HG02840 (cell line): ENCODE data around the gene KRTAP10-11.
"Not testable (repeated sequence)": the region's sequence is repeated elsewhere in the genome, so short reads cannot be mapped to it uniquely, and the experiment has no call there.

ENCODE experiments used
- ATAC-seq: cut with Tn5 transposase; IDR thresholded peaks from one replicate; pipeline ENCODE4 v1.9.1; 2021; ENCODE audit warnings: mild to moderate bottlenecking, moderate library complexity, moderate number of reproducible peaks; ENCODE audit not compliant: unreplicated experiment, low FRiP score

Gene KRTAP10-11

DNA sequence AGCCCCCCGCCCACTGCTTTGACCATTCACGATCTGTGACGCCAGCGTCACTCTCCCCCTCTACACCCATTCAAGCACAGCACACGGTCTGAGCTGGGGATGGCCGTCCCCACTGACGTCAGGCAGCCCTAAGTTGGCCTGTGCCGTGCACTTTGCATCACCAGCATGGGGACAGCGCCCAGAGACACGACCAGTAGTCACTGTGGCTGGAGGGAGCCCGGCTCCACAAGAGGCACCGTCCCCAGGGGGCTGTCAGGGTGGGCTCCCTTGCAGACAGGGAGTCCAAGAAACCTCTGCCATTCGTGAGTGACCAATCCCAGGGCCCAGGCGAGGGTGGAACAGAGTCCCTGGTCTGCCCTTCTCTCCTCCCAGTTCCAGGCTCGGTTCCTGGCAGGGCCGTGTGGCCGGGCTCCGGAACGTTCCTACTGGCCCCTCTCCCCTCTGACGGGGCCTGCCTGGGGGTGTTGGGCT, 32.0 kb upstream of the KRTAP10-11 start:
- ATAC-seq: no peak

DNA sequence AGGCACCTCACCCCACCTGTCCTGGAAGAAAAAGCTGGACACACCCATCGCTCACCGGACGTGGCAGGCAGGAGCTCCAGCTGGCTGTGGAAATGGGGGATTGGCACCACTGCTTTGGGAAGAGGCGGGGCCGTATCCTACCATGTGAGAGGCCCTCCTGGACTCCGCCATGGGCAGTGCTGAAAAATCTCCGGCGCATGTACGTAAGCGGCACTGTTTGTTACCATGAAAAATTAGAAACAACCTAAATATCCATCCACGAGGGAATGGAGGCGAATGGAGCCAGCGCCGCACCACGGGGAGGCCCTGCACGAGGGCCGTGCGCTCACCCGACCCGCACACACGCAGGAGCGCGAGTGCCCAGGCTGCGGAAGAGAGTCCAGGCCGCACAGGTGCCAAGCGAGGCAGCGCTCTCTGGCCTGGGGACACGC, 31.2 kb upstream of the KRTAP10-11 start:
- ATAC-seq: no peak

DNA sequence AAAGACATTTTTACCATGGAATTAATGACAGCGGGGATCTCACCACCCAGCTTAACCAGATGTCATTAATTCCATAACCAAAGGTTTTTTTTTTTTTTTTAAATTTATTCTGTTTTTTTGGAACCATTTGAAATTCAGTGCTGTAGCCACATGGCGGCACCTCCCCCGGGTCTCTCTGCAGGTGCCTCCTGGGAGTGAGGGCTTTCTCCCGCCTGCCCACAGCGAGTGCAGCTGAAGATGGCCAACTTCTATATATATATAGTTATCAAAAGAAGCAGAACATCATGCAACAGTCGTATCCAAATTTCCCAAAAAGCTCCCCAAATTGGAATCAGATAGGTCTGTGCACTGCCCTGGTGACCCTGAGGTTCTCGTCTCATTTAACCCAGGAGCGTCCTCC, 30.7 kb upstream of the KRTAP10-11 start:
- no peak for ATAC-seq

DNA sequence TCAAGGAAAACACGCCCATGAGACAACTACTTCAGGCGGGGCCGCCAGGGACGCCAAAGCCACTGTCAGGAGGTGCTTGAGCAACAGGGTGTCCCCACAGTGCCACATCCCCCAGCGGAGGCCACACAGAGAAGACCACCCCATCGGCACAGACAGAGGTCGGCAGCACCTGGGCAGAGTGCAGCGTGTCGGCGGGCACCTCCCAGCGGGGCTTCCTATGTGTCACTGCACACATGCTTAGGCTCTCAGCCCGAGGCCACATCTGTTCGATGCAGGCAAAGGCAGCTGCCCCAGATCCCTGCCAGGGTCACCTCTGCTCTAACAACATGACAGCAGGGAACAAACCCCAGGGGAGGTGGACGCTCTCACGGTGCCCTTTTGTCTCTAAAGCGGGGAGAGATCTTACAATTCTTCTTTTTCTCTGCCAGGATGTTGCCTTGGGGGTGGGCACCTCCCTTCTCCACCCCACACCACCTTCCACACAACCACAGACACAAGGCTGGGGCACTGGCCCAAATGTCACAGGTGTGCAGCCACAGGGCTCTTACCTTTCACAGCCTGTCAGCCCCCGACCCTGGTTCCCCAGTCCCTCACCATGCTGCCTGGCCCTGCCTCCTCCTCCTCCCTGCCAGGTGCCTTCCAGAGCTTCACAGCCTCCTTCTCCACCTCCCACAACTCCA, 30.2 kb upstream of the KRTAP10-11 start:
- no peak for ATAC-seq

DNA sequence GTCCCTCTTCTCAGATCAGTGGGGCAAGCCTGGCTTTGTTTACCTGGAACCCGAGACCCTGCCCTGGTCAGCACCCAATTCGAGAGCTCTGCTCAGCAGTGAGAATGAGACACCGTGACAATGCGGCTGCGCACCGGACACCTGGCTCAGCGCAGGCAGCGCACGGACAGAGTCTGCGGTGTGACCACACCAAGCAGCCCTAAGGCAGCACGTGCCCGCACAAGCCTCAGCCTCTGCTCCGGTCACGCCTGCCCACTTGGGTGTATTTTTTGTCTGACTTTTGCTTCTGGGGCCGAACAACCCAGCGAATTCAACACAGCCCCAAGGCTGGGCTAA, 29.7 kb upstream of the KRTAP10-11 start:
- ATAC-seq: no peak

DNA sequence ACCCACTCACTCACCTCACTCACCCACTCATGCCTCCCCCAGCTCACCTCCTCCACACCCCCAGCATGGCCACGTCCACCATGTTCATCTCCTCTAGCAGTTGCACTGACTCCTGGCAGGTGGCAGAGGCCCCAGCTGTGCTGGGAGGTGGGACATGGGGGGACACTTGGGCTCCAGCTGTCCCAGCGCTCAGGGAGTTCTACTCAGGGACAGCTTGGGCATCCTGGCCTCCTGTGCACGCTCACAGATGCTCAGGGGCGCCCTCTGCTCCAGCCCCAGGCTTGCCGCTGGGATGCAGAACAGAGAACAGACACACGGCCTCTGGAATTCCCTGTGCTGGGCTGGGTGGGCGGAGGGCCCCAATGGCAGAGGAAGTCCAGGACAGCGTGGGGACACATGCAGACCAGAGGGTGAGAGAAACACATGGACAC, 29.1 kb upstream of the KRTAP10-11 start:
- ATAC-seq: no peak

DNA sequence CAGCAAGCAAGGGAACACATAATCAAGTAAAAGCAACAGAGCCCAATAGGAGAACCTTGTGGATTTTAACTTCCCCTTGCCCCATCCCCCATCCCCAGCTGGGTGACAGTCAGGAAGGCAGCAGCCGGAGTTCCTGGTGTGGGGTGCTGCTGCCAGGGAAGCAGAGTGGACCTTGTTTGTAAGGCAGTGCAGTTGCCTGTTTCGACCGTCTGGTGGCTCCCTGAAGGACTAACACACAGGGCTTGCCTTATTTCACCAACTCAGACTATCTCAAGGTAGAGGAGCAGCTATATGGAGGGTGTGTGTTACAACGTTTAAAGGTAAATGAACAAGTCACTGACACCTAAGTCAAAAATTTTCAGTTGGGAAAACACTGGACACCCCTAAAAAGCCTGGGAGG, 27.7 kb upstream of the KRTAP10-11 start:
- no peak for ATAC-seq

DNA sequence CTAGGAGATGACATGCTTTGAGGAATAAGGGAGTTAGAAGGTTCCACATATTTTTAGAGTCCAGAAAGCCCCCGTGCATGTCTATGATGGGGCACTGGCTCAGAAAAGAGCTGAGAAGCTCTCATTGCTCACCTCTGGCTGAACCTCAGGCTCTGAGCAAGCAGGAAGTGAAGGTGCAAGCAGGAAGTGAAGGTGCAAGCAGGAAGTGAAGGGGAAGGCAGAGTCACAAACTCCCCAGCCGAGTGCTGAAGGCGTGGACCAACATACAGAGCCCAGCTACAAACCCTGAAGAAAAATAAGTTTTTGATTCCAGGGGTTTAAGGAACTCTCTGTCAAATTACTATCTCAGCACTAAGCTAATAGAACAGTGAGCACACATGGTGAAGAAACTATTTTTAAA, 27.3 kb upstream of the KRTAP10-11 start:
- ATAC-seq: no peak

DNA sequence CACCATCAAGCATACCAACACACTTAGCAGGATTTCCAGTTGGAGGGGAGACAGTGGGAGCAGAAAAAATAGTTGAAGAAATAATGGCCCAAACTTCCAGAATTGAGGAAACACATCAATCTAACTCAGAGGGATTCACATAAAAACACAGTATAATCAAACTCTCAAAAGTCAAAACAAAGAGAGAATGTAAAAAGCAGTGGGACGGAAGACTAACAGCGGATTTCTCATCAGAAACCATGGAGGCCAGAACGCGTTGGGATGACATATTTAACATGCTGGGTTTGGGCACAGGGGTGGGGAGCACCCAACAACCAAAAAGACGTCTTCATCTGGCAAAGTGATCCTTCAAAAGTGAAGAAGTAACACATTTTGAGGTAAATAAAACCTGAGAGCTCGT, 26.3 kb upstream of the KRTAP10-11 start:
- ATAC-seq: no peak

DNA sequence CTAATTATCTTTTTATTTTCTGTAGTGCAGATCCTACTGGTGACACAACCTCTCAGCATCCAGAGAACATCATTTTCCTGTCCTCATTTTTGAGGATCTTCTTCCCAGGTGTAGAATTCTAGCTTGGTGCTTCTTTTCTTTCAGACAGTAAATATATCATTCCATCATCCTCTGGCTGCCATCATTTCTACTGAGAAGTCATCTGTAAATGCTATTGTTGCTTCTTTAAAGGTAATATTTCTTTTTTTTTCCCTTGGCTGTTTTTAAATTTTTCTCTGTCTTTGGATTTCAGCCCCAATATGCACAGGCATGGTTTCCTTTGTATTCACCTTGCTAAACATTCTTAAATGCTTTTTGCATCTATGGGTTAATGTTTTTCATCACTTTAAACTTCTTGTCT, 22.6 kb upstream of the KRTAP10-11 start:
- ATAC-seq: no peak

DNA sequence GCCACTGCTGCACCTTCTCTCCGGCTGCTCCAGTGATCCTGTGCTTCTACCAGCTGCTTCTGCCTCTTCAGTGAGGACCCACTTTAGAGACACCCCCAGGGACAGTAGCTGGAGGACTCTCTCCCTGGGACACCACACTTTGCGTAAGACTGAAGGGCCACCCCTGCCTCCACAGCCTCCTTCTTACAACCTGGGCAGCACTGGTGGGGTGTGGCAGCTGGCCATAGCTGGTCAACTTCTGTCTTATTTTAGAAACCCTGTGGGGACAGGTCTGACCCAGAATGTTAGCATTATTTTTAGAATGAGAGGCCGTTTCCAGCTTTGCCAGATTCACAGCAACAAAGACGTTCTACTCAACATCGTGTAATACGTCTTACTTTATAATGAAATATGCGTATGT, 20.5 kb upstream of the KRTAP10-11 start:
- no peak for ATAC-seq

DNA sequence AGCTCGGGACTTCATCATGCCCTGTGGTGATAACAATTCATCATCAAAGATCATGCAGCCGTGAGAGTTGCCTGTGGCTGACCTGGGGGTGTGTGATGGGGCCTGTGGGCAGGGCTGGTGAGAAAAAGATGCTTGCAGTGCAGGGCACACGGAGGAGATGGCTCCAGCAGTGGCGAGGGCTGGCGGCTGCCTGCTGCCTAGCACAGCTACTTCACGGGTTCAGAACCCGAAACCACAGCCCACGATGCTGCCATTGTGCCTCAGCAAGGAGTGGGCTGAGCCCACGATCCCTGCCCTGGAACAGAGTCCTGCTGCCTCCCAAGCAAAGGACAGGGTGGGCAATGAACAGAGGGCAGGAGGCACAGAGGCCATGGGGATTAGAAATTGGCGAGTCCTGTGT, 20.0 kb upstream of the KRTAP10-11 start:
- ATAC-seq: no peak

DNA sequence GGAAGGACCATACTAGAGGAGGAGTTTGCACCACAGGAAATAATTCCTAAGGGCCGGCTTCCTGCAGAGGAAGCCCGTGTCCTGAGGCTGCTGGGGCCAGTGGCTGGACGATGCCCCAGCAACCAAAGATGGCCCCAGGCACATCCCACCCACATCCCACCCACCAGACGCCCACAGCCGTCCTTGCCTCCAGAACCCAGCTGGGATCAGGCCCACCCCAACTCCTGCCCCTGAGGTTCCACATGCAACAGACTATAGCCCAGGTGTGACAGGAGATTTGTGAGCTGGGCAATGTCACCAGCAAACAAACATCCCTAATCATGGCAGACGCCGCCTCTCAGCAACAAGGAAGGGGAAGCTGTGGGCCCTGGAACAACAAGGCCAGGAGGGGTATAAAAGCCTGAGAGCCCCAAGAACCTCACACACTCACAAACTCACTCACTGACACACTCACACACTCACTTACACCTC, 19.5 kb upstream of the KRTAP10-11 start, which contains the start of gene KRTAP10-9:
TSS of gene KRTAP10-9 (plus strand) at position 421 of the 471 bp plus-strand sequence. CDS start 79 bp downstream, outside the sequence.
- no peak for ATAC-seq

DNA sequence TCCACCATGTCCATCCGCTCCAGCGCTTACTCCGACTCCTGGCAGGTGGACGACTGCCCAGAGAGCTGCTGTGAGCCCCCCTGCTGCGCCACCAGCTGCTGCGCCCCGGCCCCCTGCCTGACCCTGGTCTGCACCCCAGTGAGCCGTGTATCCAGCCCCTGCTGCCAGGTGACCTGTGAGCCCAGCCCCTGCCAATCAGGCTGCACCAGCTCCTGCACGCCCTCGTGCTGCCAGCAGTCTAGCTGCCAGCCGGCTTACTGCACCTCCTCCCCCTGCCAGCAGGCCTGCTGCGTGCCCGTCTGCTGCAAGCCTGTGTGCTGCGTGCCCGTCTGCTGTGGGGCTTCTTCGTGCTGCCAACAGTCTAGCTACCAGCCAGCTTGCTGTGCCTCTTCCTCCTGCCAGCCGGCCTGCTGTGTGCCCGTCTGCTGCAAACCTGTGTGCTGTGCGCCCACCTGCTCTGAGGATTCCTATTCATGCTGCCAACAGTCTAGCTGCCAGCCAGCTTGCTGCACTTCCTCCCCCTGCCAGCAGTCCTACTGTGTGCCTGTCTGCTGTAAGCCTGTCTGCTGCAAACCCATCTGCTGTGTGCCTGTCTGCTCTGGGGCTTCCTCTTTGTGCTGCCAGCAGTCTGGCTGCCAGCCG, 18.9 kb upstream of the KRTAP10-11 start:
- ATAC-seq: not testable (repeated sequence)

DNA sequence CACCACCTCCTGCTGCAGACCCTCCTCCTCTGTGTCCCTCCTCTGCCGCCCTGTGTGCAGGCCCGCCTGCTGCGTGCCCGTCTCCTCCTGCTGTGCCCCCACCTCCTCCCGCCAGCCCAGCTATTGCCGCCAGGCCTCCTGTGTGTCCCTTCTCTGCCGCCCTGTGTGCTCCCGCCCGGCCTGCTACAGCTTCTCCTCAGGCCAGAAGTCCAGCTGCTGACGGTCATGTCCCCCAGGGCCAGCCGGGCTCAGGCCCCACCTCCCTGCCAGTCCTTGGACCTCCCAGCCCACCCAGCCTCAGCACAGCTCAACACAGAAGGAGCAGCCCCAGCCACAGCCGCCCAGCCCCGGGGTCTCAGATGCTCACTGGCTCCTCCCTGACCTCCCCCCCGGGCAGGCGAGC, 18.4 kb upstream of the KRTAP10-11 start:
- ATAC-seq: not testable (repeated sequence)

DNA sequence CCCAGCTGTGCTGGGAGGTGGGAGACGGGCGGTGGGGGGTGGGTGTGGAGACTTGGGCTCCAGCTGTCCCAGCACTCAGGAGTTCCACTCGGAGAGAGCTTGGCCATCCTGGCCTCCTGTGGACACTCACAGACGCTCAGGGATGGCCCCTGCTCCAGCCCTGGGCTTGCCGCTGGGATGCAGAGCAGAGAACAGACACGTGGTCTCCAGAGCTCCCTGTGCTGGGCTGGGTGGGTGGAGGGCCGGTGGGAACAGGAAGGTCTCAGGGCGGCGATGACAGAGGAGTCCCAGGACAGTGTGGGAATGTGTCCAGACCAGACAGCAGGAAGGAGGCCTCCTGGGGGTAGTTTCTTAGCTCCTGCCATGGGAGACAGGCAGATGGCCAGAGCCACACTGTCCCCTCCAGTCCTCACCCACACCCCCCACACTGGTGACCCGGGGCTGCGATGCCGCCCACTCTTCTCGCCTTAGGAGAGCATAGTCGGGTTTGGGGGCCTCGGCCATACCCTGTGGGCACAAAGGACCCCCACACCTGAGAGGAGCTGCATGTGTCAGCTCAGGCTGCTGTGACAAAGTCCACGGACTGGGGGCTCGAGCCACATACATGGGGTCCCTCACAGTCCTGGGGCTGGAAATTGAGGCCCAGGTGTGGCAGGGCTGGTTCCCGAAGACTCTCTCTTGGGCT, 17.4 kb upstream of the KRTAP10-11 start:
- no peak for ATAC-seq

DNA sequence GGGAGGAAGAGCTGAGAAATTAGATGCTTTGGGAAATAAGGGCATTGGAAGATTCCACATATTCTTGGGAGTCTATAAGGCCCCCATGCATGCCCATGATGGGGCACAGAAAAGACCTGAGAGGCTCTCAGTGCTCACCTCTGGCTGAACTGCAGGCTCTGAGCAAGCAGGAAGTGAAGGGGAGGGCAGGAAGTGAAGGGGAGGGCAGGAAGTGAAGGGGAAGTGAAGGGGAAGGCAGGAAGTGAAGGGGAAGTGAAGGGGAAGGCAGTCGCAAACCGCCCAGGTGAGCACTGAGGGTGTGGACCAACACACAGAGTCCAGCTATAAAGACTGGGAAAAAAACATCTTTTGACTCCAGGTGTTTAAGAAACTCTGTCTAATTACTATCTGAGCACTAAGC, 15.8 kb upstream of the KRTAP10-11 start:
- no peak for ATAC-seq

DNA sequence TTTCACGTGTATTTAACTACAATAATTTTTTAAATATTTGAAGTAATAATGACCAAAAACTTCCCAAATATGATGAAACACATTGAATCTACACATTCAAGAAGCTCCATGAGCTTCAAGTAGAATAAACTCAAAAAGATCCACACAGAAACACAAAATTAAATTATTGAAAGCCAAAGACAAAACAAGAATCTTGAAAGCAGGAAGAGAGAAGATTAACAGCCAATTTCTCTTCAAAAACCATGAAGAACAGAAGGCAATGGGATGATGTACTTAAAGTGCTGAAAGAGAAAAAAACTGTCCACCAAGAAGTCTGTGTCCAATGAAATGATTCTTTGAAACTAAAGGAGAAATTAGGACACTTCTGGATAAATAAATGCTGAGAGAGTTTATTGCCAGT, 14.1 kb upstream of the KRTAP10-11 start:
- no peak for ATAC-seq

DNA sequence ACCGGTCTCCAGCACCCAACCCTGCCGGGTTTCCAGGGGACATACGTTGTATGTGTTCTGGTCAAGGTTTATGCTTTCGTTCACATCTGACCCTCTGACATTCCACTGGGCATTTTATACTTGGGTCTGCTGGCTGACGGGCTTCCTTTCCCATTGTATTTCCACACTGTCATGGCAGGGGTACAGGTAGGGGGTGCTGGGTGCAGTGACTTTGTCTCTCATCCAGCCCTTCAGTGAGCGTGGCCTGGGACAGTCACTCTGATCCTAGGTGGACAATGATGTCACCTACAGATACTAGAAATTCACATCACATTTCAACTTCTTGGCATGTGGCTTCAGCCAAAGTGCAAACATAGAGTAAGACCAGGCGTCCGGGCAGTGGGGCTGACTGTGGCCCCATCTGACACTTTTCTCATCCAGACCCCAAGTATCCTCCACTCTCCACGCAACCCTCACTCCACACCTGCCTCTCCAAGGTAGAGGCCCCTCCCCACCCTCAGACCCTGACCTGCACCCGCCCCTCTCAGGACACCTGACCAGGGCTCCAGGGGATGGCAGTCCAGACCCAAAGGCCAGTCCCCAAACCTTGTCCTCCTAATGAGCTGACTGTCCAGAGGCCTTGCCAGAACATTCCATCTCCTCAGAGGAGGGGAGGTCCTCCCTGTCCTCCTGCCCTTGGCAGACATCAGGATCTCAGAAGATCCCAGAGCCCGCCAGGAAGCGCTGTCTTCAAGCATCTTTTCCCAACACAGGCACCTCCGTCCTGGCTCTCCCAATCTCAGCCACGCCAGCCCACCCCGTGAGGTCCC, 9.8 kb upstream of the KRTAP10-11 start:
- no peak for ATAC-seq

DNA sequence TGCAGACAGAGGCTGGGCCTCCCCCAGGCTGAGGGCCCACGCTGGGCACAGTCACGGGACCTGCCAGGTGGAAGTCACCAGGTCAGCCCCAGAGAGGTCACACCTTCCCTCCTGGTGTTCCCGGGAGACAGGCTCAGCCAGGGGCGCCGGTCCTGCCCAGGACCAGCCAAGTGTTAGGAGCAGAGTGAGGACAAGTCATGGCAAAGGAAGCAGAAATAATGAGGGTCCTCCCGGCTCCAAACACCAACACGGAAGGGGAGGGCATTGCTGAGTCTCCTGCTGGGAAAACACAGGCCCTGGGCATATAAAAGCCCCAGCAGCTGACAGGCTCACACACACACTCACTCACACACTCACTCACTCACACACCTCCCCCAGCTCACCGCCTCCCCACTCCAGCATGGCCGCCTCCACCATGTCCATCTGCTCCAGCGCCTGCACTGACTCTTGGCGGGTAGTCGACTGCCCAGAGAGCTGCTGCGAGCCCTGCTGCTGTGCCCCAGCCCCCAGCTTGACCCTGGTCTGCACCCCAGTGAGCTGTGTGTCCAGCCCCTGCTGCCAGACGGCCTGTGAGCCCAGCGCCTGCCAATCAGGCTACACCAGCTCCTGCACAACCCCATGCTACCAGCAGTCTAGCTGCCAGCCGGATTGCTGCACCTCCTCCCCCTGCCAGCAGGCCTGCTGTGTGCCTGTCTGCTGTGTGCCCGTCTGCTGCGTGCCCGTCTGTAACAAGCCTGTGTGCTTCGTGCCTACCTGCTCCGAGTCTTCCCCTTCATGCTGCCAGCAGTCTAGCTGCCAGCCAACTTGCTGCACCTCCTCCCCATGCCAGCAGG, 9.0 kb upstream of the KRTAP10-11 start, which contains the start of gene KRTAP10-10:
TSS of gene KRTAP10-10 (plus strand) at position 339 of the 833 bp plus-strand sequence. CDS start at position 401, 62 bp downstream.
- ATAC-seq: no peak
